Measurements from ENCODE around the gene MED29. TPM values are rescaled to one million over a fixed set of nuclear protein-coding genes. Genes with fewer than 3 reads are reported as not detected.

The MED29 gene
- total and polyA plus RNA-seq, 2 of the 13 experiments (the other 11 are each of a cell fraction or from before 2014, with no cell fraction given) = 14.0 to 19.7 TPM

DNA sequence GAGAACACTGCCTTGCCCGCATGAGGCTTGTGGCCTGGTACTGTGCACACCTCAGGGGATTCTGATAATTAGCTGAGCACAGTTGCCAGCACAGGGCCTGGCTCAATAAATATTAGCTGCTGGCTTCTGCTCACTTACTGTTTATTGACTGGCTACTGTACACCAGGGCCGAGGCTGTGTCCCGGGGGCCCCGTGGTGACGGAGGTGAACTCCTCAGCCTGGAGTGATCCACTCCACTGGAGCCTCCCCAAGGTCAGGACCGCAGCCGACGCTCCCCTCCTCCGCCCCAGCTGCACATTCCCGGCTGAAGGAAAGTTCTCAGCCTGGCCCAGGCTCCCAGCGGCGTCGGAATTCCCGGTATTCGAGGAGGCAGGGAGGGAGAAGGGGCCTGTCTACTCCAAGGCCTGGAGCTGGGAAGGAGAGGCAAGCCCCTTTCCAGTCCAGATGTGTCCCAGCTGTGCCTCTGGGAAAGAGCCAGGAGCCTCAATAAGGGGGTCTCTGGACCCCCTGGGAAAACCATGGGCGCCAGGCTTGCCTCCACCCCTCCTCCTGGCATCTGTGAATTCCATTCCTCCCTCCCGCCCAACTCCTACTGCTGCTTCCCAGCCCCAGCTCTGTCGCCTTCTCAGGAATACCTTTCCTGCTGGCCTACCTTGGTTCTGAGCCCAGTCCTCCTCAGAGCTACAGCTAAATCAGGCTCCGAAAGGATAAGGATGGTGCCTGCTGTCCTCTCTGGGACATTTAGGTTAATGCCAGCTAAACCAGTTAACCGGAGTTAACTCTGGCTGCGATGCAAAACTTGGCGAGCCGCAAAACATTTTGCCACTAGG, 37.3 kb downstream of the MED29 start (continued):
- TF ChIP-seq POLR2G (IDR thresholded peaks at IDR 0.05; ENCODE audit: low read depth, low read length) (0 out of 2 replicates have a peak, but pooled peaks have one; percentile 56), FOXA1 (IDR thresholded peaks at IDR 0.05) (no peak), FOXA1 (CRISPR knock-in tag; IDR thresholded peaks at IDR 0.05) (peak; percentile 63), ZBTB21 (CRISPR knock-in tag; IDR thresholded peaks at IDR 0.05) (0 out of 2 replicates have a peak, but pooled peaks have one; percentile 28), ARID5B (CRISPR knock-in tag; IDR thresholded peaks at IDR 0.05) (peak; percentile 60), FOXK2 (IDR thresholded peaks at IDR 0.05) (no peak), ZNF629 (CRISPR knock-in tag; conservative IDR thresholded peaks at IDR 0.05) (no peak), GFI1 (CRISPR knock-in tag; IDR thresholded peaks at IDR 0.05; ENCODE audit: borderline replicate concordance) (0 out of 2 replicates have a peak, but pooled peaks have one; percentile 57), GTF3A (CRISPR knock-in tag; conservative IDR thresholded peaks at IDR 0.05) (no peak), ZNF337 (CRISPR knock-in tag; IDR thresholded peaks at IDR 0.05; ENCODE audit: borderline replicate concordance, low read depth) (no peak), ZNF329 (CRISPR knock-in tag; IDR thresholded peaks at IDR 0.05; ENCODE audit: low read depth) (0 out of 2 replicates have a peak, but pooled peaks have one; percentile 44), REL (CRISPR knock-in tag; conservative IDR thresholded peaks at IDR 0.05) (no peak), ZFP36L1 (CRISPR knock-in tag; IDR thresholded peaks at IDR 0.05) (no peak), SKI (IDR thresholded peaks at IDR 0.05; ENCODE audit: partially characterized antibody) (peak; percentile 18), ZMAT5 (CRISPR knock-in tag; IDR thresholded peaks at IDR 0.05; ENCODE audit: borderline replicate concordance, low read depth) (no peak)
- TF ChIP-seq, protein P1, sequence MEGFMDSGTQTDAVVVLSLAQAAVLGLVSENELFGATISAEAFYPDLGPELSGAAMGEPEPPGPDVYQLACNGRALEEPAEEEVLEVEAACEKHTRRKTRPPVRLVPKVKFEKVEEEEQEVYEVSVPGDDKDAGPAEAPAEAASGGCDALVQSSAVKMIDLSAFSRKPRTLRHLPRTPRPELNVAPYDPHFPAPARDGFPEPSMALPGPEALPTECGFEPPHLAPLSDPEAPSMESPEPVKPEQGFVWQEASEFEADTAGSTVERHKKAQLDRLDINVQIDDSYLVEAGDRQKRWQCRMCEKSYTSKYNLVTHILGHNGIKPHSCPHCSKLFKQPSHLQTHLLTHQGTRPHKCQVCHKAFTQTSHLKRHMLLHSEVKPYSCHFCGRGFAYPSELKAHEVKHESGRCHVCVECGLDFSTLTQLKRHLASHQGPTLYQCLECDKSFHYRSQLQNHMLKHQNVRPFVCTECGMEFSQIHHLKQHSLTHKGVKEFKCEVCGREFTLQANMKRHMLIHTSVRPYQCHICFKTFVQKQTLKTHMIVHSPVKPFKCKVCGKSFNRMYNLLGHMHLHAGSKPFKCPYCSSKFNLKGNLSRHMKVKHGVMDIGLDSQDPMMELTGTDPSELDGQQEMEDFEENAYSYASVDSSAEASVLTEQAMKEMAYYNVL (CRISPR knock-in tag; IDR thresholded peaks at IDR 0.05; ENCODE audit: borderline replicate concordance) = no peak
- TF ChIP-seq, protein P2, sequence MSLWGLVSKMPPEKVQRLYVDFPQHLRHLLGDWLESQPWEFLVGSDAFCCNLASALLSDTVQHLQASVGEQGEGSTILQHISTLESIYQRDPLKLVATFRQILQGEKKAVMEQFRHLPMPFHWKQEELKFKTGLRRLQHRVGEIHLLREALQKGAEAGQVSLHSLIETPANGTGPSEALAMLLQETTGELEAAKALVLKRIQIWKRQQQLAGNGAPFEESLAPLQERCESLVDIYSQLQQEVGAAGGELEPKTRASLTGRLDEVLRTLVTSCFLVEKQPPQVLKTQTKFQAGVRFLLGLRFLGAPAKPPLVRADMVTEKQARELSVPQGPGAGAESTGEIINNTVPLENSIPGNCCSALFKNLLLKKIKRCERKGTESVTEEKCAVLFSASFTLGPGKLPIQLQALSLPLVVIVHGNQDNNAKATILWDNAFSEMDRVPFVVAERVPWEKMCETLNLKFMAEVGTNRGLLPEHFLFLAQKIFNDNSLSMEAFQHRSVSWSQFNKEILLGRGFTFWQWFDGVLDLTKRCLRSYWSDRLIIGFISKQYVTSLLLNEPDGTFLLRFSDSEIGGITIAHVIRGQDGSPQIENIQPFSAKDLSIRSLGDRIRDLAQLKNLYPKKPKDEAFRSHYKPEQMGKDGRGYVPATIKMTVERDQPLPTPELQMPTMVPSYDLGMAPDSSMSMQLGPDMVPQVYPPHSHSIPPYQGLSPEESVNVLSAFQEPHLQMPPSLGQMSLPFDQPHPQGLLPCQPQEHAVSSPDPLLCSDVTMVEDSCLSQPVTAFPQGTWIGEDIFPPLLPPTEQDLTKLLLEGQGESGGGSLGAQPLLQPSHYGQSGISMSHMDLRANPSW (CRISPR knock-in tag; IDR thresholded peaks at IDR 0.05; ENCODE audit: borderline replicate concordance) = no peak
- TF ChIP-seq, protein P3, sequence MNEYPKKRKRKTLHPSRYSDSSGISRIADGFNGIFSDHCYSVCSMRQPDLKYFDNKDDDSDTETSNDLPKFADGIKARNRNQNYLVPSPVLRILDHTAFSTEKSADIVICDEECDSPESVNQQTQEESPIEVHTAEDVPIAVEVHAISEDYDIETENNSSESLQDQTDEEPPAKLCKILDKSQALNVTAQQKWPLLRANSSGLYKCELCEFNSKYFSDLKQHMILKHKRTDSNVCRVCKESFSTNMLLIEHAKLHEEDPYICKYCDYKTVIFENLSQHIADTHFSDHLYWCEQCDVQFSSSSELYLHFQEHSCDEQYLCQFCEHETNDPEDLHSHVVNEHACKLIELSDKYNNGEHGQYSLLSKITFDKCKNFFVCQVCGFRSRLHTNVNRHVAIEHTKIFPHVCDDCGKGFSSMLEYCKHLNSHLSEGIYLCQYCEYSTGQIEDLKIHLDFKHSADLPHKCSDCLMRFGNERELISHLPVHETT (CRISPR knock-in tag; conservative IDR thresholded peaks at IDR 0.05) = 0 out of 2 replicates have a peak, but pooled peaks have one; percentile 36

Data from HepG2 (cell line).